NCI-H1694 treated with DMSO at 0.1 percent for 48 hours (cell line): ENCODE results near the gene ATP23.

Source experiments
- DNase-seq: peaks from one replicate; lab custom pipeline; 2025; lab: John Stamatoyannopoulos, UW

Gene ATP23, protein sequence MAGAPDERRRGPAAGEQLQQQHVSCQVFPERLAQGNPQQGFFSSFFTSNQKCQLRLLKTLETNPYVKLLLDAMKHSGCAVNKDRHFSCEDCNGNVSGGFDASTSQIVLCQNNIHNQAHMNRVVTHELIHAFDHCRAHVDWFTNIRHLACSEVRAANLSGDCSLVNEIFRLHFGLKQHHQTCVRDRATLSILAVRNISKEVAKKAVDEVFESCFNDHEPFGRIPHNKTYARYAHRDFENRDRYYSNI

DNA sequence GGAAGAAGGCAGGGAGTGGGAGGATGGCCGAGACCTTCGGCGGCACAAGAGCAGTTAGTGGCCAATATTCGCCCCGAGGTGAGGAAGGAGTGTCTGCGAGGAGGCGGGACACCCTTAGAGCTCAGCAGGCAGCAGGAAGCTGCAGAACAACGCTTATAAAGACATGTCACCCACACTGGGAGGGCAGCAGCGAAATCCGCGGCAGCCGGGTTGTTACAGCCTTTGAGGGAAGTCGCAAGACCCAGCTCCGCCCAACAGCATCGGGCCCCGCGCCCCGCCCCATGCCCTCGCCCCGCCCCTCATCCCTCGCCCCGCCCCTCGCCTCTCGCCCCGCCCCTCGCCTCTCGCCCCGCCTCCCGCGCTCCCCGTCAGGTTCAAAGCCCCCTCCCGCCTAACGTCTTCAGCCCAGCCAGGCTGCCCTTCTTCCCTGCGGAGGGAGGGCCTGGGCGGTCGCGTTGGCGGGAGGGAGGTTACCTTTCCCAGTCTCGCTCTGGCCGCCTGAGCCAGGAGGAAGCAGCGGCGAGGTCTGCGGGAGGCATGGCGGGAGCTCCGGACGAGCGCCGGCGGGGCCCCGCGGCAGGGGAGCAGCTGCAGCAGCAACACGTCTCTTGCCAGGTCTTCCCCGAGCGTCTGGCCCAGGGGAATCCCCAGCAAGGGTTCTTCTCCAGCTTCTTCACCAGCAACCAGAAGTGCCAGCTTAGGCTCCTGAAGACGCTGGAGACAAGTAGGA, at the start of gene ATP23:
TSS of gene ATP23 (plus strand) at position 403 of the 730 bp plus-strand sequence. CDS start at position 538, 135 bp downstream.
- peak; percentile 66 for DNase-seq

DNA sequence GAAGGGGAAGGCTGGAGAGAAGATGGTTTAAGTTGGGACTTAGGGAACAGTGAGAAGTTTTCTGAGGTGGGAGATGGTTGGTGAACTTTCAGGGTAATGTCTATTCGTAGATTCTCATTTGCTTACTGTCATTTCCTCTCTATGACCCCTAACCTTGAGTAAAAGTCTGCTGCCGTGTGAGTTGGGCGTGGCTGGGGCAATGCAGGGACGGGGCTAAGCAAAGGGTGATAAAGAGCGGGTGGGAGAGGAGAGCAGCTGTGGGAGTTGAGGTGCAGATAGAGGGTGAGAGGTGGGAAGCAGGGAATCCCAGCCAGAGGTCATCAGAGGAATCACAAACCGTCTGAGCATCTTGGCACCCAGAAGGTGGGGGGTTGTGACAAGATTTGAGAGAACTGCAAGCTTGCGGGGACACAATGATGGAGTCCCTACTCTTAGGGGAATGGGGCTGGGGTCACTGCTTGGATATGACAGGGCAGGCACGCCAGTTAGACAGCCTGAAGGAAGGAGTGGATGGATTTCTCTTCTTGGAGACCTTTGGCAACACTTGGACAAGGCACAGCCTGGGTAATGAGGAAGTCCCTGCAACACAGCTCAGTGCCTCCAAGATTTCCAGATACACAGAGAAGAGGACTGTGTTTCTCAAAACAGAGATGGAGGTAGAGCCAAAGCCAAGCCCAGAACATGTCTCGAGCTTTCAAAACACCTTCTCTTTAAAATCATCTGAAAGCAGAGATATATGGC, 49.0 kb upstream of the ATP23 start:
- no peak for DNase-seq

DNA sequence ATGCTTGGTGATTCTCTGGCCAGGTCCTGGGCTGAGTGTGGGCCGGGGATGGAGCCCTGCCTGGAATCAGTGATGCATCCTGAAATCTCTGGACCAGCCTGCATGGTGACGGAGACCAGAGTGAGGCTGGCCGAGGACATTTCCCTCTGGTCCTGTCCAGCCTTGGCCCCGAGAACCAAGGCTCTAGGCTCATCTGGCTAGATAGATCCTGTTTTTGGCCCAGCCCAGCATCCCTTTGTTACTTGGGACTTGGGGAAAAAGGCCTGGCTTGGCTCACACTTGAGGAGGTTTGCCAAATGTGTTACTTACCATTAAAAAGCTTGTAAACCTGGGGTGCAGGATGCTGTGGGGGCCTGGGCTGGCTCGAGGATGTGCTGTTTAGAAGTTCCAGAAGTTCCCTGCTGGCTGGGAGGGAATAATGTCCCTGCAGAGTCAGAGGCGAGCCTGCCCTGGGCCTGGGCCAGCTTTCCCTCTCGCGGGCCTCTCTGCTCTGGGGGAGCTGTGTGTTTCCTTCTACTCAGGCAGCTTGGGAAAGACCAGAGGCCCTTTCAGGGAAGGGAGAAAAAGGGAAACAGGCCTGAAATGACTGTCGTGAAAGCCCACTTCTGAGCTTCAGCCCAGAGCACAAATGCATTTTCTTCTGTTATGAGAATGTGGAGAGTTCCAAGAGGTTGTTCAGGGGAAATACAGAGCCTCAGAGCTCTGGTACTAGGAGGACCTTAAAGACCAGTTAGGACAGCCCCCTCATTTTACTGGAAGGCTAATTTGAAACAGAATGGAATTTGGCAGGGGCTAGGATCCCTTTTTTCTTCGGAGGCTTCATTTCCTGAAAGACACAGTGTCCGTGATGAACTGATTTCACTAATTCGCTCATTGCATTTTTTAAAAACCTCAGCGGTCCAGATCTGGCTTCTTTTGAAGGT, 47.7 kb upstream of the ATP23 start:
- DNase-seq = peak; percentile 63

DNA sequence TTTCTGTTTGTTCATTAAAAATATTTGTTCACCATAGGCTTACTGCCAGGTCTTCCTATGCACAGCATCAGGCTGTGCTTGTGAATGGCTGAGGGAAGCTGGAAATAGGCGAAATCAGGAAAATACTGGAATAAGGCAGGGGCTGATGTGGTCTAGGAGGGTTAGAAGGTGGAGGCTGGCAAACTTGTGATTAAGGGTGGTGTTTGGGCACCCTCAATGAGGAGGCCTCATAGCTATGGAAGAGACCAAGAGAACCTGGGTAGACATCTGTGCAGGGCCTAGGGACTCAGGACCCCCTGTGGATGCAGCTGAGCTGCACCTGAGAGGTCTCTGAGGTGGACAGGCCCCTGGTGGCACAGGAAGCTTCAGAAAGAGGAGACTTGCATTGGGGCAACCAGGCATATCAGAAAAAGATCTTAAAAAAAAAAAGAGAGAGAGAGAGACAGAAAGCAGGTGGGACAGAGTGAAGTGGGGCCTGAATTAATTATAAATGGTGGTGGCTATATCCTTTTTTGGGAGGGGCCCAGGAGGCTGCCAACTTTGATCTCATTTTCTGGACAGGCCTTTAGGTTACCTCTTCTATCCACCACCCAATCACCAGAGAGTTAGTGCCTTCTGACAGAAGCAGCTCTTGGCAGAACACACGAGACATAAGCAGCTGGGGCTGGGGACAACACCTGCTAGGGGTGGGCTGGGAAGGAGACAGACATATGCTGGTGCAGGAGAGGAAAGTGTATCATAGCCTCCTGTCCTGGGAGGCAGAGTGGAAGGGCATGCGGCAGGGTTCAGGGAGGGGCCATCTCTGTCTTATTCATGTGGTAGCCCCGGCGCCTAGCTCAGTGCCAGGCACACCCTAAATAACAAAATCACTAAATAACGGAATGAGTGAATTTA, 46.7 kb upstream of the ATP23 start:
- peak; percentile 97 for DNase-seq

DNA sequence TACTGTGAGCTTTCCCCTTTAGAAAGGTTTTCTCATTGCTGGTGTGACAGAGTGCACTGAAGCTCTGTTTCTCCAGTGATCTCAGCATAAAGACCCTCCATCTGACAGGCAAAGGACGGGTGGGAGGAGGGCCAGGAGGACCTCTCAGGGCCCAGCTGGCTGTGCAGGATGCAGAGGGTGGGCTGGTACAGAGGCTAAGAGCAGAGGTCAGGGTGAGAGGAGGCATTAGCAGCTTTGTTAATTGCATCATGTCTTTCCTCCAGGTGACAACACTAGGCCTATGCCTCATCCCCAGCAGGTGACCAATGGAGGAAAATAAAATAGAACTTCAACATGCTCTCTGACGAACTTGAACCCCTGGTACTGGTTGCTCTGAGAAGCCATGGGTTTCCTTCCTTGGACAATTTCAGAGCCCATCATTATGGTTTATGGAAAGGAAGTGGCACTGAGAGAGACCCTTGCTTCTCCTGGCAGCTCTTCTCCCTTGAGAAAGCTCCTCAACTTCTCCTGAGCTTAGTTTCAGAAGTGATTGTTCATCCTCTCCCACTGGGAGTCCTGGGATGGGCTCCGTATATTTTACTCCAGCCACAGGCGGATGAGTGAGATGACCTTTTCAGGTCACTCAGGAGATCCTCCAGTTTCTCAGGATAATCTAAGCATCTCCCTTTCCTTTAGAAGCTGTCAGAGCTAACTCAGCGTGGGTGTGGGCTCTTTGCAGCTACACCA, 45.8 kb upstream of the ATP23 start:
- DNase-seq = no peak

DNA sequence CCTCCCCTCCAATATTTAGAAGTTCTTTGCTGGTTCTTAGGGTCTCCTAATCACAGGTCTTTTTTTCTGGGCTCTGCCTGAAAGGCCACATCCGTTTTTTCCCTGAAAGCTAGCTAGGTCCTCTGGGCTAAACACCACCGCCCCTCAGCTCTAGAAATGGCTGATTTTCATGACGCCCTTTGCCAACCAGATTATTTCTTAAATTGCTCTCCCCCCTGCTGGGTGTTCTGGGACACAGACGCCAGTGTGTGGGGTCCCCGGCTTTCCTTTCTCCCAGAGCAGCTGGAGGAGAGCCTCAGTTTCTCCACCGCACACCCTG, 45.3 kb upstream of the ATP23 start:
- peak; percentile 35 for DNase-seq

DNA sequence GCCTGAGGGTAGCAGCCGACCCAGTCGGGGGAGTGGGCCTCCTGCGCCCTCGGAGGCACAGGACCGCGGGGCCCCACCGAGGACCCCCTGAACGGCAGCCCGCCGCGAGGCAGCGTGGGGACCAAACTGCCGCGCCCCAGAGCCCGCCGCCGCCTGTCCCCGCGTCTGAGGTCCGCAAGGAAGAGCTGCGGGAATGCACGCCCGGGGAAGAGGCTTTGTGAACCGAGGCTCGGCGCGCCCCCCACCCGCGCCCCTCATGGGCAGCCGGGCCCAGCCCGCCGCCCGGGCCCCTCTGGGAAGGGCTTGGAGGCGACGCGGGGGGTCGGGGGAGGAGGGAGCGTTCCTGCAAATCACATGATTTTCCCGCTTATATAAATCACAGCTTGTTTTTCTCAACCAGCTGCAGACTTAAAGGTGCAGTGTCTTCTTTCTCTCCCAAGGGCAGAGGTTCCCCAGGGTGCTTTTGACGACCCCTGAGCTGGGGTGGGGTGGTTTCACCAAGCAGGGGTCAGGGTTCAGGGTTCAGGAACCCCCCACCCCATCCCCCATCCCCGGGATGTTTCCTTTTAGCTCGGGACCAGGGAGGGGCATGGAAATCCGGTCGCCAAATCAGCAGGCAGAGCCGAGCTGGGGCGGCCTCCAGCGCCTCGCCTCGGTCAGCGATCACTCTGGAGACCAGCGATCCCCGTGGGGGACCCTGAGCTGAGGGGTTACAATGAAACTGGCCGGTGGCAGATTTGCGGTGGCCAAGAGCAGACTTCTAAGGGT, 44.7 kb upstream of the ATP23 start:
- DNase-seq = peak; percentile 45

DNA sequence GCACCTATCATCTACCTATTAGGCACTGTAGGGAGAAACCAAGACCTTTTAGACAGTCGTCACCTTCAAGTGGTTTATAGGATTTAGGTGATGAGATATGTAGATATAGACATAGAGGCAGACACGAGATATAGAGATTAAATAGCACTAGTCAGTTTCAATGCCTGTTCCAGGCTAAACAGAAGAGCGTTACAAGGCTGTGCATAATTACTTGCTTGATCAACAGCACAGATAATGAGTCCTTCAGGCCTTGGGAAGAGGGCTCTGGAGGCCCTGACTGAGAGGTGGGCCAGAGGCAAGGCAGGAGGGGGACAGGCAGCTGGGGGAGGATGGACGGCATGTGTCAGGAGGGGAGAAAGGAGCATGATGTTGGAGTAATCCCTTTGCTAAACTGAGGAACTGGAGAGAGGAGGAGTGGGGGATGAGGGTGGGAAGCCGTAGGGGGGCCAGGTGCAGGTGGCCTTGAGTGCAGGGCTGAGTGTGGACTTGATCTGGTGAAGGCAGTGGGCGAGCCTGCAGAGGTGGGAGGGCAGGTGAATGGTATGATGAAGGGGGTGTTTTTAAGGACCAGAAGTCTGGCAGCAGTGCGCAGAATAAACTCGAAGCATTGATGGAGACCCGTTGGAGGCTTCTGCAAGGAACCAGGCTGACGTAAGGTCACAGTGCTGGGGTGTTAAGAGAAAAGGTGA, 43.9 kb upstream of the ATP23 start:
- no peak for DNase-seq

DNA sequence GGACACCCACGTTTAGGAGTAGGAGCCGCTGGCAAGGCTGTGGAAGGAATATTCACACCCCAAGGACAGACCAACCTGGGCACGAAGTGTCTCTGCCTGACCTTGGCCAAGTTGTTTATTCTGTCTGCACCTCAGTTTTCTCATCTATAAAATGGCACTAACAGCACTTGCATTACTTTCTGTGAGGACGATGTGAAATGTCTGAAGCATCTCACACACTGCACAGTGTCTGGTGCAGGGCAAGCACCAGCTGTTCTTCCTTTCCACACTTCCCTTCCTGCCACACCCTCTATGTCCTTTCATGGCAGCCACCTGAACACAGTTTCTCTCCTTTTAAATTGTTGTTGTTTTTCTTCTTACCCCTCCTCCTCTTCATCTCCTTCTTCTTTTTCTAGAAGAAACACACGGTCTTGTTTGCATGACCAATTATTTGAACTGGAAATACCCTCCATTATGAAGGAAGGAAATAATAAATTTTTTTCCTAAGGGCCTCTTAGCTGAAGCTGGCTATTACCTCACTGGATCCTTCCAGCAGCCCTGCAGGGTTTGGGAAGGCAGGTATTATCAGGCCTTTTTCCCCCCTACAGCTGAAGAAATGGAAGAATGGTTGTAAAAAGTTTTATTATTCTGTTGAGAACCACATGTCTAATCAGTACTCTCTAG, 42.9 kb upstream of the ATP23 start:
- peak; percentile 33 for DNase-seq

DNA sequence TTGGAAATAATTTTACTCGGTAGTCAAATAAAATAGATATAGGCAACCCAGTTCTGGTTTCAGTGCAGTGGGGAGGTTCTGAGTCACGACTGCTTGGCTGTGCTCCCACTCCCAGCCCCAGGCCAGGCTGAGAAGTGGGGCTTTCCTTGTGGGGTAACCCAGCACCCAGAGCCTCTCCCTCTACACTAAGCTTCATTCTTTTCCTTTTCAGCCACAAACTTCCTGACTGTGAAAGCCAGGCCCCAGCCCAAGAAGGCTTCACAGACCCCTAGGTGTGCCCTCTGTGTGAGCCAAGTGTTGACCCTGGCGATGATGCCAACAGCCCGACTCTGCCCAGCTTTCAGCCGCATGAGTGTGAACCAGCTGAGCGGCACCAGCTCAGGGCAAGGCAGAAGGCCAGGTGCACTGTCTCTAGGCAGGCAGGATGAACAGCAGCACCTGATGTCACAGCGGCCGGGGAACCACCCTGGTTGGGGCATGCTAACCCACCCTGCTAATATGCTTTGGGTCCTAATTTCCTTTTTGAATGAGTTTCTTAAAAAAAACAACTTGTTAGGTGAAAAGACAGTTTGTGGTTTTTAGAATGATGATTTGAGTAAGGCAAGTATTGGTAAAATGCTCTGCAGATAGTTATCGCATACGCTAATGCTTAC, 42.2 kb upstream of the ATP23 start:
- no peak for DNase-seq

DNA sequence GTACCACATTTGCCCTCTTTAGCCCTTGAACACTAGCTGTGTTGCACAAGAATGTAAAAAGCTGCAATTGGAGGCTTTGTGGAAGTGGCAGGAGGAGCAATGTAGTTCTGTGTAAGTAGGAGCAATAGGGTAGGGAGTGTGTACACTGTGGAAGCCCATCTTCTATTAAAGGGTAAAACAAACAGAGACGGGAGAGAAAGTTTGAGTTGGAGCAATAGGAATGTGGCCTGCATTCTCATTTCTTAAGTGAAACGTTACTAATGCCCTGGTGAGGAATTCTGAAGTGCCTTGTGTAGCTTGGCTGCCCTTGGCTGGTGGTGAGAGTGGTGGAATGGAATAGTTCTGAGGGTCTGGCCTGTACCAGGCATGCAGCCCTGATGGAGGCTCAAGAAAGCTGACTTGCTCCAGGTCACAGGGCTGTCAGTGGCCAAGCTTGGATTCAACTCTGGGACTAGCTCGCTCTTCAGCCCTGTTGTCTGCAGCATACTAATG, 38.8 kb upstream of the ATP23 start:
- DNase-seq = no peak

DNA sequence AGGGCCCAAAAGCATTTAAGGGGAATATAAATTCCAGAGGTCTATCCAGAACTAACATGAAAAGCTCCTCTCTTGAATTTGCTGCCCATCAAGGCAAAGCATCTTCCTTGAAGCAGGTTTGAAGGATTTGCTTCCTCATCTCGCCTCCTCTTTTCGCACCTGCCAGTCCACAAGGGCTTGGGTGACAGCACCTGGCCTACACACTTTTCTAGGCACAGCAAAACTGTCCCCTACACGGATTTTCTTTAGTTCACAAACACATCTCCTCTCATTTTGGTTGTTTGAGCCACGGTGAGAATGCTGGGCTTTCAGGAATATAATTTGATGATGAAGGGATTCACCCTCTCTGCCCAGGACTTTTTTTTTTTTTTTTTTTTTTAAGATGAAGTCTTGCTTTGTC, 36.9 kb upstream of the ATP23 start:
- DNase-seq = no peak

DNA sequence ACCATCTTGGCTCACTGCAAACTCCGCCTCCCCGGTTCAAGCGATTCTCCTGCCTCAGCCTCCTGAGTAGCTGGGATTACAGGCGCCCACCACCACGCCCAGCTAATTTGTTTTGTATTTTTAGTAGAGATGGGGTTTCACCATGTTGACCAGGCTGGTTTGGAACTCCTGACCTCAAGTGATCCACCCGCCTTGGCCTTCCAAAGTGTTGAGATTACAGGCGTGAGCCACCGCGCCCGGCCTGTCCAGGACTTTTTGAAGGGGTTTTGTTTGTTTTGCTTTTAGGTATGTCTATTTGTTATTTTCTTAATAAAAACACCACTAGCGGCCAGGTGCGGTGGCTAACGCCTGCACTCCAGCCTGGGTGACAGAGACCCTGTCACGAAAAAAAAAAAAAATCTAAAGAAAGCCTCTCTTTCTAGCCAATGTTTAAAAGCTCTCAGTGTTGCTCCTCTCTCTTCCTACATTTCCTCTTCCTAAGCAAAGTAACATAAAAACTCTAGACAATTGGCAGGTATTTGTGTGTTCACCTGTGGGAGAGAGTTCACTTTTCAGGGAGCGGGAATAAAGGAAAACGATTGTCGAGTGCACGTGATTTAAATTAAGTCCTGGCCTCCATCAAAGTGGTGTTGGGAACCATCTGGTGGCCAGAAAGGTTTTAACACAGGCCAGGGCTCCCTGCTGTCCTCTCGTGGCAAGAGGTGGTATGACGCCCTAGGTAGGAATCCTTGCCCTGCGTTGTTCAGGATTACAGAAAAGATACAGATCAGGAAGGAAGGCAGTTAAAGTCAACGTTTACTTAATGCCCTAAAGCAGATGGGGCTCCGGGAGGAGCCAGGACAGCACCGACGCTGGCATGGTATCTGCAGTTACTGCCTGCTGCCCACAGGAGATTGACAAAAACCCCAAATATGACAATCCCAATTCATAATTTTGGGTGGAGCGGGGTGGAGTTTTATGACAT, 36.2 kb upstream of the ATP23 start:
- peak; percentile 89 for DNase-seq

DNA sequence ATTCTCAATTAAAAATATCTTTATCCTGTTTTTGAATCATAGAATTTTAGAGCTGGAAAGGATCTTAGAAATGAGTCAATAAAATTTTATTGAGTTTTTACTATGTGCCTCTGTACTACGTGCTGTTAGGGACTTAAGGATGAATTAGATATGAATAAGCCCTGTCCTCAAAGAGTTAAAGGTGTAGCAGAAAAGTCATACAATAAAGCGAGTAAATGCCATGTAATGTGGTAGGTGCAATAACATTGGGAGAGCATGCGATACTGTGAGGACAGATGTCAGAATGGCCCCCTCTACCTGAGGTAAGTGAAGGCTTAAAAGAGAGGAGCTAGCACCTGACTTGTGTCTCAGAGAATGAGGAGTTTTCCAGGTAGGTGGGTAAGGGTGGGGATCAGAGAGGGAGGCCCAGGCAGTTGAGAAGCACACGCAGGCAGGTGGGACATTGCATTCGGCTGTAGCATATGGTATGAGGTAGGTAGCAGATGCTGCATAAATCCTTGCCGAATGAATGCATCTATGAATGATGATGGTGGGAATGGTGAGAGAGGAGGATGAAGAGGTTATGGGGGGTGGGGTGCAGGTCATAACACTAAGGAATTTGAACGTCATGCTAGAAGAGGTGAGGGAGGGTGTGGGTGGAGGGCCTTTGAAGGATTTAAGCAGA, 35.4 kb upstream of the ATP23 start:
- no peak for DNase-seq

DNA sequence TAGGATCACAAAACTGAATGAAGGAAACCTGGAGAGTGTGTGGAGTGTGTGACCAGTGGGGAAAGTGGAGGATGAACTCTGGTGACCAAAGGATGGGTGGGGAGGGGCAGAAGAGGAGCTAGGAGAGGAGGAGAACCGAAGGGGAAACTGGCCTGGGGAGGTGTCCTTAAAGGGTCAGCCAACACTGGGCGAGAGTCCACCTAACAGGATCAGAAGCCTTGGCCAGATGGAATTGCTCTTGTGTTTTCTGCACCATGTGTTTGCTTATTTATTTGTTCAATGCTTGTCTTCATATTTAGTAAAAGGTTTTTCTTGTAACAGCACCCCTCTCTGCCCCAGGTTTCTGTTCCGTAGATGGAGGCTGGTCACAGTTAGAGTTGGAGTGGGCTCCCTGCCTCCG, 34.5 kb upstream of the ATP23 start:
- no peak for DNase-seq

DNA sequence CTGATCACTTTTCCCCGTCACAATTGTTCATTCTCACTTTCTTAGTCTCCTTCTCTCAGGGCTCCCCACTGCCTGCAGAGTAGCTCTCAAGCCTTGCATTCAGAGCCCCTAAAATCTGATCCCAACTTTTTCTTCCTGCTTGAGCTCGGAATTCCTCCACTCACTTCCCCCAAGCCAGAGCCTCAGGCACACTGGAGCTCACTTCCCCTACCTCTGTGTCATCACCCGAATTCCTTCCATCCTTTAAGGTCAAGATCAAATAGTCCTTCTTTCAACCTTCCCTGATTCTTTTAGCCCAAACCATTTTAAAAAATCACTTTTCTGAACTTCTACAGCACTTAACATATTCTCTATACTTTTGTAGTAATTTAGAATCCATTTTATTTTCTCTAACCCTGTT, 34.1 kb upstream of the ATP23 start:
- DNase-seq = no peak
